ENCODE measurements around the gene CD300LB.

DNA sequence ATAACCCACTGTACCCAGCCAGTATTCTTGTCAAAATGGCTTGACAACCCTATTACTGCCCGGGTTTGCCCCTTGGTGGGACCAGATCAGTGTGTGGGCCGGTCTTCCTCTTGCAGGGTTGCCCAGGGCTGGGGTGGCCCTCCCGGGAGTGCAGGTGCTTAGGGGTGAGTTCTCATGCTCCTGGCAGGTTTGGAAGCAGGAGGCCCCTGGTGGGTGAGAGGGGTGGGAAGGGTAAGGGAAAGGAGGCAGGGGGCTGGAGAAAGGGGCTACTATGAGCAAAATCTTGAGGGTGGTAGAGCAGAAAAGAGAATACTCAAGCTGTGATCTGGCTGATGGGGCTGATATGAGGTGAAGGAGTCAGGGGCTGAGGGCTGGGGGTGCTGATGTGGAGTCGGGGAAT lies 58.4 kb downstream of the CD300LB start:
- TF ChIP-seq CTCF (IDR thresholded peaks at IDR 0.05) (no peak), POLR2A (IDR thresholded peaks at IDR 0.05) (no peak)

Data from testis (tissue), 2 donors.